ENCODE data around the gene ZNF512B. TPM values are rescaled to one million over a fixed set of nuclear protein-coding genes. Genes with fewer than 3 reads are reported as not detected.

Gene ZNF512B
- total and polyA plus RNA-seq, 12 donors = 4.6 to 14.8 (median 13.6) TPM

DNA sequence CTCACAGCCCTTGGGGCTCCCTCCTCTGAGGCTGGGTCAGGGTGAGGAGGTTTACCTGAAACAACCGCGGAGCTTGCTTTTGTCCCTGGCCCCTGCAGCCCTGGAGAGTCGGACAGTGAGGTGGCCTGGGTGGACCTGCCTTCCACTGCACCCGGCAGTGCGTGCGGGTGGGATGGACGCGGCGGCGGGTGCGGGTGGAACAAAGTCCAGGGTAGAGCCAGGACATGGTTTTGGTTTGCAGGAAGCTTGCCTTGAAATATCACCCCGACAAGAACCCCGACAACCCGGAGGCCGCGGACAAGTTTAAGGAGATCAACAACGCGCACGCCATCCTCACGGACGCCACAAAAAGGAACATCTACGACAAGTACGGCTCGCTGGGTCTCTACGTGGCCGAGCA lies 40.7 kb downstream of the ZNF512B start:
- intact Hi-C loops (cut with DNase I) = no loop called here
- no peak overlapping the region for H3K4me3 ChIP-seq
- no peak for ATAC-seq
- DNase-seq = no peak
- no peaks in the 10 kb centered on the region for H3K27me3 ChIP-seq
- peaks cover 0 to 28% (median 4%) of the 10 kb centered on the region in 9 donors for H3K4me1 ChIP-seq
- TF ChIP-seq CTCF (IDR thresholded peaks at IDR 0.05) = no peak
- H3K27ac ChIP-seq = no peak overlapping the region
- H3K36me3 ChIP-seq = peaks cover 0 to 93% (median 46%) of the 10 kb centered on the region in 9 donors
- 97 to 98% methylated on average over 26 of the region's 26 CpGs for WGBS, 2 donors
- no peaks in the 10 kb centered on the region for H3K9me3 ChIP-seq

GRCh38 chr20:63926298-63926697 lies 43.4 kb downstream of the ZNF512B start:
- Histone ChIP-seq H3K9me3 (no peaks in the 10 kb centered on the region), H3K36me3 (peaks cover 0 to 85% (median 30%) of the 10 kb centered on the region in 9 donors), H3K27me3 (no peaks in the 10 kb centered on the region), H3K27ac (no peak overlapping the region), H3K4me1 (peaks cover 0 to 40% (median 7%) of the 10 kb centered on the region in 9 donors), H3K4me3 (no peak overlapping the region)
- DNase-seq = no peak
- TF ChIP-seq CTCF (IDR thresholded peaks at IDR 0.05) = no peak
- intact Hi-C loops (cut with DNase I) = no loop called here
- no peak for ATAC-seq
- 70 to 76% methylated on average over 8 of the region's 8 CpGs for WGBS, 2 donors

DNA sequence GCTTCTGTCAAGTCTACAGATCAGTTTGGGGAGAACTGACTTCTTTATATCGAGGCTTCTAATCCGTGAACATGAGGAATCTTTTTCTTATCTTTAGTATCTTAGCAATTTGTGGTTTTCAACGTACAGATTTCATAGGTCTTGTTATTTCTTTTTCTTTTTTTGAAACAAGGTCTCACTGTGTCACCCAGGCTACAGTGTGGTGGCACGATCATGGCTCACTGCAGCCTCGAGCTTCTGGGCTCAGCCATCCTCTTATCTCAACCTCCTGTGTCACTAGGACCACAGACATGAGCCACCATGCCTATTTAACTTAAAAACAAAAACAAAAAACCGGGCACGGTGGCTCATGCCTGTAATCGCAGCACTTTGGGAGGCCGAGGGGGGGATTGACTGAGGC lies 45.5 kb downstream of the ZNF512B start:
- no peak for DNase-seq
- H3K36me3 ChIP-seq = peaks cover 0 to 78% (median 17%) of the 10 kb centered on the region in 9 donors
- WGBS, 2 donors = 73 to 82% methylated on average over 9 of the region's 9 CpGs

GRCh38 chr20:63923651-63924050 lies 46.1 kb downstream of the ZNF512B start:
- 58 to 60% methylated on average over 8 of the region's 8 CpGs for WGBS, 2 donors
- Histone ChIP-seq H3K27ac (no peak overlapping the region), H3K27me3 (no peaks in the 10 kb centered on the region), H3K4me1 (peaks cover 0 to 32% (median 6%) of the 10 kb centered on the region in 9 donors), H3K9me3 (no peaks in the 10 kb centered on the region), H3K36me3 (peaks cover 0 to 78% (median 11%) of the 10 kb centered on the region in 9 donors), H3K4me3 (no peak overlapping the region)
- TF ChIP-seq CTCF (IDR thresholded peaks at IDR 0.05) = no peak
- intact Hi-C loops (cut with DNase I) = no loop called here
- no peak for ATAC-seq
- no peak for DNase-seq

More for the DNA sequence above, 45.5 kb downstream of the ZNF512B start:
- no peaks in the 10 kb centered on the region for H3K27me3 ChIP-seq
- no peak for TF ChIP-seq CTCF (IDR thresholded peaks at IDR 0.05)
- no peak overlapping the region for H3K27ac ChIP-seq
- no peak overlapping the region for H3K4me3 ChIP-seq
- H3K4me1 ChIP-seq = peaks cover 0 to 32% (median 6%) of the 10 kb centered on the region in 9 donors
- intact Hi-C loops (cut with DNase I) = no loop called here
- H3K9me3 ChIP-seq = no peaks in the 10 kb centered on the region
- no peak for ATAC-seq

All from heart right ventricle (tissue), 16 donors.